ENCODE results near the gene MAML1.

DNA sequence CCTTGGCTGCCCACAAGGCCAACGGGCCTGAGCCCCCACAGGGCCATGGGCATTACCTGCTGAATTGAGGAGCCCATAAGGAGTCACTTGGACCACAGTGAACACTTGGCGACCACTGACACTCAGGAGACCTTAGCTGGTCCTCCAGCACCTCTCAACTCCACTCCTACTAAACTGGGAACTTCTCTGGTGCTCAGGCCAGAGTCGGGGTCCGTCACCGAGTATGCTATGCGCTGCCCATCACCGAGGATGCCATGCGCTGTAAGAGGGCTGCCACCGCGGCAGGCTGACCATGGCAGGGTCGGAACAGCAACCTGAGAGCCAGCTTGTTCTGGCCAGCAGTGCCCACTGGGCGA, 87.5 kb downstream of the MAML1 start:
- no peak for TF ChIP-seq EZH2 (IDR thresholded peaks at IDR 0.05; ENCODE audit: low read depth)
- TF ChIP-seq, protein P1, sequence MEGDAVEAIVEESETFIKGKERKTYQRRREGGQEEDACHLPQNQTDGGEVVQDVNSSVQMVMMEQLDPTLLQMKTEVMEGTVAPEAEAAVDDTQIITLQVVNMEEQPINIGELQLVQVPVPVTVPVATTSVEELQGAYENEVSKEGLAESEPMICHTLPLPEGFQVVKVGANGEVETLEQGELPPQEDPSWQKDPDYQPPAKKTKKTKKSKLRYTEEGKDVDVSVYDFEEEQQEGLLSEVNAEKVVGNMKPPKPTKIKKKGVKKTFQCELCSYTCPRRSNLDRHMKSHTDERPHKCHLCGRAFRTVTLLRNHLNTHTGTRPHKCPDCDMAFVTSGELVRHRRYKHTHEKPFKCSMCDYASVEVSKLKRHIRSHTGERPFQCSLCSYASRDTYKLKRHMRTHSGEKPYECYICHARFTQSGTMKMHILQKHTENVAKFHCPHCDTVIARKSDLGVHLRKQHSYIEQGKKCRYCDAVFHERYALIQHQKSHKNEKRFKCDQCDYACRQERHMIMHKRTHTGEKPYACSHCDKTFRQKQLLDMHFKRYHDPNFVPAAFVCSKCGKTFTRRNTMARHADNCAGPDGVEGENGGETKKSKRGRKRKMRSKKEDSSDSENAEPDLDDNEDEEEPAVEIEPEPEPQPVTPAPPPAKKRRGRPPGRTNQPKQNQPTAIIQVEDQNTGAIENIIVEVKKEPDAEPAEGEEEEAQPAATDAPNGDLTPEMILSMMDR (conservative IDR thresholded peaks at IDR 0.05), result no peak

Measured in PC-9 (cell line).